ENCODE measurements around the gene CRKL.
"Not testable (repeated sequence)": the region's sequence is repeated elsewhere in the genome, so short reads cannot be mapped to it uniquely, and the experiment has no call there.

CRKL gene

DNA sequence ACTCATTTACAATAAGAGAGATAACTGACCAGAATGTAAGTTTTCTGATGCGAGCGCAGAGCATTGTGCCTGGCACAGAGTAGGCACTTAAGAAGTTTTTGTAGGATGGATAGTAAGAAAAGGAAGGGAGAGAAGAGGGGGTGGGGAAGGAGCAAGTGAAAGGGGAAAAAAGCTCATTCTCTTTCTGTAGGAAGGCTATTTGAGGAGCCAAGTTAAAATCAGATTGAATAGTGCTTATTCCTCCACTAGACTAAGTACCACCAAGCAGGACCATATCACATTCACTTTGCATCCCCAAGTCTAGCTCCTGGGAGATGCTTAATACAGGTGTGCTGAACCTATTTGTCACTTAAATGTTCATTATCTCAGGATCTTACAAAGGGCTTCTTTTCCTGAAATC, 14.1 kb upstream of the CRKL start:
- no peak overlapping the region for H3K4me3 ChIP-seq (replicated peaks in 1 of 2; ENCODE audit: low read depth in 2 of 2, low read length in 2 of 2)
- TF ChIP-seq, protein P1, sequence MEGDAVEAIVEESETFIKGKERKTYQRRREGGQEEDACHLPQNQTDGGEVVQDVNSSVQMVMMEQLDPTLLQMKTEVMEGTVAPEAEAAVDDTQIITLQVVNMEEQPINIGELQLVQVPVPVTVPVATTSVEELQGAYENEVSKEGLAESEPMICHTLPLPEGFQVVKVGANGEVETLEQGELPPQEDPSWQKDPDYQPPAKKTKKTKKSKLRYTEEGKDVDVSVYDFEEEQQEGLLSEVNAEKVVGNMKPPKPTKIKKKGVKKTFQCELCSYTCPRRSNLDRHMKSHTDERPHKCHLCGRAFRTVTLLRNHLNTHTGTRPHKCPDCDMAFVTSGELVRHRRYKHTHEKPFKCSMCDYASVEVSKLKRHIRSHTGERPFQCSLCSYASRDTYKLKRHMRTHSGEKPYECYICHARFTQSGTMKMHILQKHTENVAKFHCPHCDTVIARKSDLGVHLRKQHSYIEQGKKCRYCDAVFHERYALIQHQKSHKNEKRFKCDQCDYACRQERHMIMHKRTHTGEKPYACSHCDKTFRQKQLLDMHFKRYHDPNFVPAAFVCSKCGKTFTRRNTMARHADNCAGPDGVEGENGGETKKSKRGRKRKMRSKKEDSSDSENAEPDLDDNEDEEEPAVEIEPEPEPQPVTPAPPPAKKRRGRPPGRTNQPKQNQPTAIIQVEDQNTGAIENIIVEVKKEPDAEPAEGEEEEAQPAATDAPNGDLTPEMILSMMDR (IDR thresholded peaks at IDR 0.05; ENCODE audit: low read depth, low read length), result no peak
- no peak for DNase-seq (ENCODE audit: low read depth in 2 of 2)

DNA sequence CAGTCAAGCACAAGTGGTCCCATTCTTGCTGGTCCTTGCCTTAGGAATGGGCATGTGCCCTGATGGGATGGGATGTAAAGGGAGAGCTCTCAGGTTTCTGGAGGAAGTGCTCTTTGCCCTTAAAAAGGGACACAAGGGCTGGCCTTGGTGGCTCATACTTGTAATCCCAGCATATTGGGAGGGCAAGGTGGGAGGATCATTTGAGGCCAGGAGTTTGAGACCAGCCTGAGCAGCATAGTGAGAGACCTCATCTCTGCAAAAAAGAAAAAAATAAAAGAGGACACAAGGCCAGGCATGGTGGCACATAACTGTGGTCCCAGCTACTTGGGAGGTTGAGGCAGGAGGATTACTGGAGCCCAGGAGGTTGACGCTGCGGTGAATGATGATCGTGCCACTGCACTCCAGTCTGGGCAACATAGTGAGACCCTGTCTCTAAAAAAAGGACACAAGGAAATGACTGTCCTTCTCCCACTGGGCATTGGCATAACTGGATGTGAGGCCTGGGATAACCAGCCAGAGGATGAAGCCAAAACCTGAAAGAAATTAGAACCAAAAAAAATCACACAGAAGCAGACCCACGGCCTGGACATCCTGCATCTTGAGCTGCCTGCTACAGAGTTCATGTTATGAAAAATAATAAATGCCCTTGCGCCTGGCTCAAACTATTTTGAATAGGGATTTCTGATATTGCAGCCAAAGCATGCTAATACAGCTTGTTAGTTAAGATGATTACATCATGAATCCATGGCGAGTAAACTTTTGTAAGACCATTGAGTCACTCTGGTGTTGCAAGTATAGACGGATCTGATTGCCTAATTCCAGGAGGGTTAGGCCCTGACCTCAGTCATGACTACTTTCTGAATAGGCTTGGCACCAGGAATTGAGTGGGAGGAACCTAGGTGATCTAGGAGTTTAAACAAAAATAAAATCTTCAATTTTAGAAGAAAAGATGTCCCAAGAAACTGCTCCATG, 12.9 kb upstream of the CRKL start:
- no peak overlapping the region for H3K4me3 ChIP-seq (replicated peaks in 1 of 2; ENCODE audit: low read depth in 2 of 2, low read length in 2 of 2)
- TF ChIP-seq, protein P1 (IDR thresholded peaks at IDR 0.05; ENCODE audit: low read depth, low read length), result no peak
- peak; percentile 95 to 99 for DNase-seq (ENCODE audit: low read depth in 2 of 2)

DNA sequence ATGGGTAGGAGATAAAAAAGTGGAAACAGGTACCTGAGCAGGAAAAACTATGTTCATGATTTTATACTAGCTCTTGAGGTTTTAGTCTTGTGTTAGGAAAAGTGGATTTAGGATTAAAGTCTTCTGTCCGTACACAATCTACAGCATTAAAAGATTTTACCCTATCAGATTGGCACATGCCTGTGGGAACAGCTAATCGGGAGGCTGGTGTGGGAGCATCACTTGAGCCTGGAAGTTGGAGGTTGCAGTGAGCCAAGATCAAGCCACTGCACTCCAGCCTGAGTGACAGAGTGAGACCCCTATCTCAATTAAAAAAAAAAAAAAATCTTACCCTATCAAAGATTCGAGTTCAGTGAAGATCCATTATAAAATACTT, 12.2 kb upstream of the CRKL start:
- TF ChIP-seq, protein P1 (IDR thresholded peaks at IDR 0.05; ENCODE audit: low read depth, low read length), result no peak
- no peak overlapping the region for H3K4me3 ChIP-seq (replicated peaks in 1 of 2; ENCODE audit: low read depth in 2 of 2, low read length in 2 of 2)
- peak in 1 of 2 donors; percentile 16 for DNase-seq (ENCODE audit: low read depth in 2 of 2)

DNA sequence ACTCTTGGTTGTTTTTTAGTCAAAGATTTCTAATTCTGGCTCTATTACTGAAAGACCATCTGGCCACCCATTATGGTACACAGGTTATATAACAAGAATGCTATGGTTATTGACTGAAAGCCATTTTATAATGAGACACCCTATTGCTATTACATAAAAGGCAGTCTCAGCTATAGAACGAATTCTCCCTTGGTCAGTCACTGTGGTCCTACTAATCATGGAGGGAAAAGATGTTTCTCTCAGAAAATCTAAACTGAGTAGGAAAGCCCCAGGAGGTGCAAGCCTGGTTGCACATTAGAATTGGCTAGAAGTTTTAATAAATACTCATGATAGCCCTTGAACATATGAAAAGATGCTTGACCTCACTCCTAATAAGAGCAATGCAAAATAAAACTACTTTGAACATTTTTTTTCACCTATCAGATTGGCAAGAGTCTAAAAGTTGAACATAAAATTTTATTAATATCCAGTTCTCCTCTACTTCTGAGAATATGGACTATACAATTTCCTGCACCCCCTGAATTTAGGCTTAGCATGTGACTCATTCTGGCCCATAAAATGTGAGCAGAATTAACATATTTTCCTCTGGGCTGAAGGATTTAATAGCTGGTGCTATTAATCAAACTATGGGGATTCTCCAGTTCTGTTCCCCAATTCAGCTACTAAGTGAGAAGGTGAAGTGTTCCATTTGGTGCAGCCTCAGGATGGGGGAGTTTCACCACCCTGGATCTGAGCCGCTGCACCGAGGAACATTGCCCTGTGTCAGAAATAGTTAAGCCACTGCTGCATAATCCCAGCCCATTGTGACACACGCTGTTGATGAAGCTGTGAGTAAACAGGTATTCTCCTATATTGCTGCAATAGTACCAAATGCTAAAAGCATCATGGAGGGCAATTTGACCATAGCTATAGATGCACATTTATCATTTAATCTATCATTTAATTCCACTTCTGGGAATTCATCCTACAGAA, 11.5 kb upstream of the CRKL start:
- no peak overlapping the region for H3K4me3 ChIP-seq (replicated peaks in 1 of 2; ENCODE audit: low read depth in 2 of 2, low read length in 2 of 2)
- TF ChIP-seq, protein P1 (IDR thresholded peaks at IDR 0.05; ENCODE audit: low read depth, low read length), result no peak
- peak in 1 of 2 donors; percentile 48 for DNase-seq (ENCODE audit: low read depth in 2 of 2)

DNA sequence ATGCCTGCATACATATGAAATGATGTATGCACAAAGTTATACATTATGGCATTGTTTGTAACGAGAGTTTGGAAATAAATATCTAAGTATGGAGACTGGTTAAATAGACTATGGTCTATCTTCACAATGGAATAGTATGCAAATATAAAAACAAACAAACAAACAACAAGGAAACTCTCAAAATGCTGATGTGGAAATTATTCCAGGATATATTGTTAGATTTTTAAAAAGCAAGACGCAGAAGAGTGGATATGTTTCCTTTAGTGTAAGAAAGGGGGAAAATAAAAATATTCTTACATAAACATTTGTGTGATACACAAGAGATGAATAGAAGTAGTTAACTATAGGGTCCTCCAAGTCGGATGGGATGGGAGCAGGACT, 10.8 kb upstream of the CRKL start:
- DNase-seq (ENCODE audit: low read depth in 2 of 2), result no peak
- no peak overlapping the region for H3K4me3 ChIP-seq (replicated peaks in 1 of 2; ENCODE audit: low read depth in 2 of 2, low read length in 2 of 2)
- TF ChIP-seq, protein P1 (IDR thresholded peaks at IDR 0.05; ENCODE audit: low read depth, low read length), result no peak

DNA sequence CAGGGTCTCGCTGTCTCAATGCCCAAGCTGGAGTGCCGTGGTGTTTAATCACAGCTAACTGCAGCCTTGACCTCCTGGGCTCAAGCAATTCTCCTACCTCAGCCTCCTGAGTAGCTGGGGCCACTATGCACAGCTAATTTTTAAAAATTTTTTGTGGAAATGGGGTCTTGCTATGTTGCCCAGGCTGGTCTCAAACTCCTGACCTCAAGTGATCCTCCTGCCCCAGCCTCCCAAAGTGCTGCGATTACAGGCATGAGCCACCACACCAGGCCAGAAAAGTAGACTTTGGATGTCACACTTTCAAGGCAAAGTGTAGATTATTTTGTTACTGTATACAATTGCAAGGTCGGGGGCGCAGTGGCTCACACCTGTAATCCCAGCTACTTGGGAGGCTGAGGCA, 8.5 kb upstream of the CRKL start:
- DNase-seq (ENCODE audit: low read depth in 2 of 2); H3K4me3 ChIP-seq (replicated peaks in 1 of 2; ENCODE audit: low read depth in 2 of 2, low read length in 2 of 2): not testable (repeated sequence)
